CD4-positive, alpha-beta T cell (primary cell): ENCODE results near the gene CCDC172. TPM values are rescaled to one million over a fixed set of nuclear protein-coding genes. Genes with fewer than 3 reads are reported as not detected.
"Not testable (repeated sequence)": the region's sequence is repeated elsewhere in the genome, so short reads cannot be mapped to it uniquely, and the experiment has no call there.

Source experiments
- ATAC-seq: fragments of 200-7000 bp; cut with Tn5 transposase; one replicate; pipeline ENCODE4 v1.10.0; 2022; ENCODE audit warnings: mild to moderate bottlenecking; ENCODE audit not compliant: poor library complexity
- CTCF ChIA-PET: fragments of 350-600 bp; sonication (Branson Sonifier 250); formaldehyde crosslinking; loops from one replicate; lab custom pipeline; 2021; ENCODE audit warnings: antibody characterized with exemption, inconsistent platforms; lab: Charles Lee
- POLR2A ChIA-PET: fragments of 350-600 bp; sonication (Branson Sonifier 250); formaldehyde crosslinking; loops from one replicate; lab custom pipeline; 2021; ENCODE audit warnings: antibody characterized with exemption, inconsistent platforms; lab: Charles Lee
- DNase-seq, 14 experiments: peaks; one replicate each; pipeline ENCODE4 v3.0.0-alpha.2; 2013 to 2020; ENCODE audit warnings: mixed read lengths in 2 of 14
- H3K27ac ChIP-seq, 2 donors: one replicate each; pipeline versions ENCODE4 v1.5.1 to v1.7.0; 2013; ENCODE audit warnings: low read length in 2 of 2, low read depth in 1 of 2, mild to moderate bottlenecking in 1 of 2
- H3K27me3 ChIP-seq, 2 experiments: 1 replicate in 1 of 2; 2 replicates in 1 of 2; pipeline versions ENCODE4 v1.6.1 to v1.7.0; 2013; ENCODE audit warnings: low read length in 2 of 2, control low read depth in 1 of 2, mild to moderate bottlenecking in 1 of 2, moderate library complexity in 1 of 2; ENCODE audit not compliant: insufficient read depth in 2 of 2, control insufficient read depth in 1 of 2
- H3K36me3 ChIP-seq: one replicate; pipeline ENCODE4 v1.6.1; 2013; ENCODE audit warnings: low read length, control low read depth; ENCODE audit not compliant: insufficient read depth
- H3K4me1 ChIP-seq: one replicate; pipeline ENCODE4 v1.6.1; 2013; ENCODE audit warnings: low read length, control low read depth; ENCODE audit not compliant: insufficient read depth
- H3K4me3 ChIP-seq: one replicate; pipeline ENCODE4 v1.5.1; 2013; ENCODE audit warnings: mild to moderate bottlenecking, low read length, moderate library complexity
- H3K9me3 ChIP-seq, 2 experiments: 1 replicate in 1 of 2; 2 replicates in 1 of 2; pipeline versions ENCODE4 v1.6.1 to v1.7.0; 2013; ENCODE audit warnings: low read length in 2 of 2, mild to moderate bottlenecking in 2 of 2, control low read depth in 1 of 2, moderate library complexity in 1 of 2; ENCODE audit not compliant: control insufficient read depth in 1 of 2, insufficient read depth in 1 of 2
- H3K27ac Mint-ChIP-seq: one replicate; pipeline ENCODE4 v1.8.0; 2020; ENCODE audit warnings: mixed read lengths
- H3K27me3 Mint-ChIP-seq: one replicate; pipeline ENCODE4 v1.8.0; 2021; ENCODE audit warnings: mixed read lengths
- H3K36me3 Mint-ChIP-seq: one replicate; pipeline ENCODE4 v1.8.0; 2021; ENCODE audit warnings: low read depth, mixed read lengths
- H3K4me1 Mint-ChIP-seq: one replicate; pipeline ENCODE4 v1.8.0; 2021; ENCODE audit warnings: low read depth, mixed read lengths
- H3K4me3 Mint-ChIP-seq: one replicate; pipeline ENCODE4 v1.8.0; 2020; ENCODE audit warnings: mild to moderate bottlenecking, mixed read lengths
- H3K9me3 Mint-ChIP-seq: one replicate; pipeline ENCODE4 v1.8.0; 2020; ENCODE audit warnings: mixed read lengths
- CTCF ChIP-seq: fragments of 200-600 bp; IDR thresholded peaks from one replicate; pipeline ENCODE4 v1.8.0; 2022; ENCODE audit warnings: antibody characterized with exemption, mild to moderate bottlenecking
- intact Hi-C, 2 experiments: fragments of 100-400 bp; cut with DNase I in 1 of 2; cut with micrococcal nuclease in 1 of 2; formaldehyde crosslinking; loops; one replicate each; pipeline versions ENCODE4 v1.15.1 to v1.9.0; 2023 to 2025; cut with DNase I, micrococcal nuclease
- total RNA-seq, 174 experiments: library from RNA in 2 of 174; stranded (reverse) in 2 of 174; gene quantifications; one replicate each; pipeline ENCODE4 v1.2.3 and lab custom pipeline; 2021 to 2026

Gene CCDC172
- total RNA-seq, 2 experiments from 2014 or later: not detected

GRCh38 chr10:116385311-116385710 lies 61.1 kb downstream of the CCDC172 start:
- ChIA-PET CTCF (no interaction called here), POLR2A (no interaction called here)
- DNase-seq (no peak), ATAC-seq (no peak)
- no peaks in the 10 kb centered on the region for H3K27me3 ChIP-seq
- no peak overlapping the region for H3K27ac ChIP-seq
- no peak for TF ChIP-seq CTCF
- H3K36me3 ChIP-seq: no peaks in the 10 kb centered on the region
- Mint-ChIP-seq H3K27ac (no peak overlapping the region), H3K4me1 (no peaks in the 10 kb centered on the region), H3K27me3 (peaks cover 4% of the 10 kb centered on the region), H3K36me3 (no peaks in the 10 kb centered on the region), H3K4me3 (no peak overlapping the region), H3K9me3 (no peaks in the 10 kb centered on the region)
- H3K9me3 ChIP-seq: no peaks in the 10 kb centered on the region
- no peak overlapping the region for H3K4me3 ChIP-seq
- intact Hi-C loops: loop anchor here (2.0 to 5.0 kb wide), 4 partner anchors 678 to 1215 kb away; no protein-coding TSS in a partner anchor
- no peaks in the 10 kb centered on the region for H3K4me1 ChIP-seq

GRCh38 chr10:116385994-116386809 lies 62.0 kb downstream of the CCDC172 start:
- no peak overlapping the region for H3K27ac ChIP-seq
- intact Hi-C loops: loop anchor here (2.0 to 5.0 kb wide), 4 partner anchors 679 to 1215 kb away; no protein-coding TSS in a partner anchor
- ChIA-PET POLR2A (no interaction called here), CTCF (interaction anchor here (0.6 kb wide), 1 partner anchor 22 kb away, joined by 3 read pairs; no protein-coding TSS in a partner anchor)
- peak; percentile 65 for TF ChIP-seq CTCF
- H3K27me3 Mint-ChIP-seq: peaks cover 7% of the 10 kb centered on the region
- H3K27ac Mint-ChIP-seq: no peak overlapping the region
- H3K4me1 ChIP-seq: no peaks in the 10 kb centered on the region
- H3K4me3 Mint-ChIP-seq: no peak overlapping the region
- H3K36me3 ChIP-seq: no peaks in the 10 kb centered on the region
- H3K4me1 Mint-ChIP-seq: no peaks in the 10 kb centered on the region
- ATAC-seq (no peak), DNase-seq (peak in 3 of 14 experiments; percentile 2 to 15 (median 10))
- H3K27me3 ChIP-seq: no peaks in the 10 kb centered on the region
- H3K9me3 ChIP-seq: no peaks in the 10 kb centered on the region
- no peak overlapping the region for H3K4me3 ChIP-seq
- no peaks in the 10 kb centered on the region for H3K36me3 Mint-ChIP-seq
- no peaks in the 10 kb centered on the region for H3K9me3 Mint-ChIP-seq

GRCh38 chr10:116393246-116393831 lies 69.1 kb downstream of the CCDC172 start:
- H3K4me3 ChIP-seq, H3K9me3 Mint-ChIP-seq, H3K9me3 ChIP-seq, H3K4me3 Mint-ChIP-seq, POLR2A ChIA-PET, H3K27me3 ChIP-seq, ATAC-seq, H3K36me3 Mint-ChIP-seq, intact Hi-C loops, DNase-seq, CTCF ChIA-PET, H3K27ac ChIP-seq, H3K4me1 Mint-ChIP-seq, H3K36me3 ChIP-seq, H3K27ac Mint-ChIP-seq, H3K4me1 ChIP-seq: not testable (repeated sequence)
- peaks cover 12% of the 10 kb centered on the region for H3K27me3 Mint-ChIP-seq
